ENCODE measurements around the gene SNAPC3.

SNAPC3 gene

DNA sequence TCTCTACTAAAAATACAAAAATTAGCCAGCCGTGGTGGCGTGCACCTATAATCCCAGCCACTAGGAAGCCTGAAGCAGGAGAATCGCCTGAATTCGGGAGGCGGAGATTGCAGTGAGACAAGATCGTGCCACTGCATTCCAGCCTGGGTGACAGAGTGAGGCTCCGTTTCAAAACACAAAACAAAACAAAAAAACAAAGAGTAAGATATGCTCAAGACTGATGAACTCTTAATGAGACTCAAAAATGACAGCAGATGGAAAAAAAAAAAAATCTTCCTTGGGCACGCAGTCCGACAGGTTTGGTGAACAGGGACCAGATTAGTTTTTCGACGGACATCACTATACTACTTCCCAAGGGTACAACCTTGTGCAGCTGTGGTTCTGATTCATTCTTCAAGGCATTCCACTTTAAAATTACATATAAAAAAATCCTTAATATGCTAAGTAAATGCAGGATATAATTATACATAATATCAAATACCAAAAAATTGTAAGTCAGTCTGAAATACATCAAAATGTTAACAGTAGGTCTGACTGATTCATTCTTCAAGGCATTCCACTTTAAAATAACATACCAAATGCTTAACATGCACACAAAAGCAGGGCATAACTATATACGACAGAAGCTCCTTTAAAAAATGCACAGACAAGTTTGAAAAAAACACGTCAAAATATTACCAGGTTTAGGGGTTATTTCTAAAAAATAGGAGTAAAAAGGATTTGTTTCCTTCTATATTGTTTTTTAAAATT lies 75.7 kb downstream of the SNAPC3 start:
- H3K79me1 ChIP-seq (ENCODE audit: low read length) = no peaks in the 10 kb centered on the region
- H3K79me2 ChIP-seq (ENCODE audit: control insufficient read depth, insufficient read depth, low read length, poor library complexity) = peaks cover 1% of the 10 kb centered on the region
- peak; percentile 68 to 83 for DNase-seq
- no peak overlapping the region for H2BK5ac ChIP-seq (ENCODE audit: low read depth, low read length, poor library complexity)
- no CpG with 5 or more reads among the region's 13 CpGs for WGBS (ENCODE audit: extremely low coverage, insufficient coverage, insufficient read length)
- H2BK12ac ChIP-seq (ENCODE audit: low read length) = no peak overlapping the region
- no peak overlapping the region for H3K18ac ChIP-seq (ENCODE audit: low read length)
- no peak overlapping the region for H3K9ac ChIP-seq (ENCODE audit: low read length)
- no peak overlapping the region for H4K8ac ChIP-seq (ENCODE audit: low read depth, low read length)
- no peak overlapping the region for H3K23ac ChIP-seq (ENCODE audit: low read length)
- H2AK5ac ChIP-seq (ENCODE audit: low read length) = no peak overlapping the region
- H4K12ac ChIP-seq (ENCODE audit: low read depth, low read length) = no peak overlapping the region
- H2BK120ac ChIP-seq (ENCODE audit: insufficient read depth, low read length, poor library complexity) = no peak overlapping the region
- H3K4ac ChIP-seq (ENCODE audit: low read depth, low read length) = no peak overlapping the region
- H3K4me3 ChIP-seq (ENCODE audit: low read depth, low read length) = no peak overlapping the region
- H3K4me1 ChIP-seq (ENCODE audit: control insufficient read depth in 1 of 2, insufficient read depth in 2 of 2, low read length in 2 of 2) = no peaks in the 10 kb centered on the region
- H3K27ac ChIP-seq (ENCODE audit: low read depth, low read length) = no peak overlapping the region
- H3K9me3 ChIP-seq (ENCODE audit: insufficient read depth, low read depth, low read length) = no peaks in the 10 kb centered on the region
- H4K91ac ChIP-seq (ENCODE audit: low read depth, low read length) = no peak overlapping the region
- H3K4me2 ChIP-seq (ENCODE audit: low read length) = no peak overlapping the region
- H3K36me3 ChIP-seq (ENCODE audit: control insufficient read depth in 1 of 2, insufficient read depth in 2 of 2, low read length in 2 of 2) = peaks cover 0 to 6% of the 10 kb centered on the region in 2 experiments
- no peak overlapping the region for H3K14ac ChIP-seq (ENCODE audit: low read length)
- H3K27me3 ChIP-seq (ENCODE audit: insufficient read depth, low read length) = no peaks in the 10 kb centered on the region
- no peak overlapping the region for H2AFZ ChIP-seq (ENCODE audit: insufficient read depth, low read length, poor library complexity)

DNA sequence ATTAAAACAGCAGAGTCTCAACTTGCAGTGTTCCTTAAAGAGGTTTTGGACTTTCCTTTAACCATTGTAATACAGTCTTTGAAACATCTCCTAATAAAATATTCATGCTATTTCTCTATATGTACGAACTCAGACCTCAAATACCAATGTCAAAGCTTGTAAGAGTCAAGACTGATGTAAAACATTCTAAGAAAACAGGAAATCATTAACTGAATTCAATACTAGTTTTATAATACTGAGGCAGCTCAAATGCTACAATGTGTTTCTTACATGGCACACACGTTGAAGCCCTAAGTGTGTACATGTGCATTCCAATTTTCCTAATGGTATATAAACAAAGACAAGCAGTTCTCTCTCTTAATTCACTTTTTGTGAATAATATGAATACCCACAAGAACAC lies 76.5 kb downstream of the SNAPC3 start:
- Histone ChIP-seq H3K79me2 (ENCODE audit: control insufficient read depth, insufficient read depth, low read length, poor library complexity) (peaks cover 1% of the 10 kb centered on the region), H4K12ac (ENCODE audit: low read depth, low read length) (no peak overlapping the region), H4K8ac (ENCODE audit: low read depth, low read length) (no peak overlapping the region), H3K36me3 (ENCODE audit: control insufficient read depth in 1 of 2, insufficient read depth in 2 of 2, low read length in 2 of 2) (peaks cover 0 to 5% of the 10 kb centered on the region in 2 experiments), H3K4me1 (ENCODE audit: control insufficient read depth in 1 of 2, insufficient read depth in 2 of 2, low read length in 2 of 2) (no peaks in the 10 kb centered on the region), H3K23ac (ENCODE audit: low read length) (no peak overlapping the region), H3K4me2 (ENCODE audit: low read length) (no peak overlapping the region), H3K27me3 (ENCODE audit: insufficient read depth, low read length) (no peaks in the 10 kb centered on the region), H3K79me1 (ENCODE audit: low read length) (no peaks in the 10 kb centered on the region), H2AFZ (ENCODE audit: insufficient read depth, low read length, poor library complexity) (no peak overlapping the region), H2AK5ac (ENCODE audit: low read length) (no peak overlapping the region), H3K14ac (ENCODE audit: low read length) (no peak overlapping the region), H2BK120ac (ENCODE audit: insufficient read depth, low read length, poor library complexity) (no peak overlapping the region), H3K27ac (ENCODE audit: low read depth, low read length) (no peak overlapping the region), H3K18ac (ENCODE audit: low read length) (no peak overlapping the region), H3K4me3 (ENCODE audit: low read depth, low read length) (no peak overlapping the region), H3K9me3 (ENCODE audit: insufficient read depth, low read depth, low read length) (no peaks in the 10 kb centered on the region), H2BK5ac (ENCODE audit: low read depth, low read length, poor library complexity) (no peak overlapping the region), H4K91ac (ENCODE audit: low read depth, low read length) (no peak overlapping the region), H3K4ac (ENCODE audit: low read depth, low read length) (no peak overlapping the region), H3K9ac (ENCODE audit: low read length) (no peak overlapping the region), H2BK12ac (ENCODE audit: low read length) (no peak overlapping the region)
- WGBS (ENCODE audit: extremely low coverage, insufficient coverage, insufficient read length) = no CpG with 5 or more reads among the region's 2 CpGs
- peak in 1 of 2 donors; percentile 4 for DNase-seq

DNA sequence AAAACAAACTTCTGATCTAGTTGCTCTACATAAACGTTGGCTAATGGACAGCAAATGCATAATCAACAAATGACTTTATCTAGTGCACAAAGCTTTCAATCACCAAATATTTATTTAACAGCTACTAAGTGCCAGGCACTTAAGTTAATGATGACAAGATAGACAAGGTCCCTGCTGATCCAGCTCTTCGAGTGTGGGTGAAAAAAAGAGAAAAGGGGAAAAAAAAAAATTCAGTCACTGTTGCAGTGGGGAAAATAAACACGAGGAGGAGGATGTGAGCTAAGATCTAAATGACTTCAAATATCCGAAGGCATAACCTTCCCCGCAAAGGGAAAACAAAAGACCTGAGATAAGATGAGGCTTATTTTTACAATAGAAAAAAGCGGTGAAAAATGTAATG lies 78.5 kb downstream of the SNAPC3 start:
- Histone ChIP-seq H3K36me3 (ENCODE audit: control insufficient read depth in 1 of 2, insufficient read depth in 2 of 2, low read length in 2 of 2) (peaks cover 6 to 7% of the 10 kb centered on the region in 2 experiments), H3K4me2 (ENCODE audit: low read length) (no peak overlapping the region), H3K4ac (ENCODE audit: low read depth, low read length) (no peak overlapping the region), H3K18ac (ENCODE audit: low read length) (no peak overlapping the region), H3K27me3 (ENCODE audit: insufficient read depth, low read length) (no peaks in the 10 kb centered on the region), H2BK5ac (ENCODE audit: low read depth, low read length, poor library complexity) (no peak overlapping the region), H4K8ac (ENCODE audit: low read depth, low read length) (no peak overlapping the region), H3K4me3 (ENCODE audit: low read depth, low read length) (no peak overlapping the region), H3K23ac (ENCODE audit: low read length) (no peak overlapping the region), H4K91ac (ENCODE audit: low read depth, low read length) (no peak overlapping the region), H3K79me1 (ENCODE audit: low read length) (no peaks in the 10 kb centered on the region), H2BK120ac (ENCODE audit: insufficient read depth, low read length, poor library complexity) (no peak overlapping the region), H4K12ac (ENCODE audit: low read depth, low read length) (no peak overlapping the region), H3K9me3 (ENCODE audit: insufficient read depth, low read depth, low read length) (no peaks in the 10 kb centered on the region), H3K14ac (ENCODE audit: low read length) (no peak overlapping the region), H2AK5ac (ENCODE audit: low read length) (no peak overlapping the region), H2BK12ac (ENCODE audit: low read length) (no peak overlapping the region), H3K9ac (ENCODE audit: low read length) (no peak overlapping the region), H3K4me1 (ENCODE audit: control insufficient read depth in 1 of 2, insufficient read depth in 2 of 2, low read length in 2 of 2) (no peaks in the 10 kb centered on the region), H3K79me2 (ENCODE audit: control insufficient read depth, insufficient read depth, low read length, poor library complexity) (peaks cover 1% of the 10 kb centered on the region), H2AFZ (ENCODE audit: insufficient read depth, low read length, poor library complexity) (no peak overlapping the region), H3K27ac (ENCODE audit: low read depth, low read length) (no peak overlapping the region)
- 100% methylated on average over 1 of the region's 6 CpGs for WGBS (ENCODE audit: extremely low coverage, insufficient coverage, insufficient read length)
- DNase-seq = no peak

DNA sequence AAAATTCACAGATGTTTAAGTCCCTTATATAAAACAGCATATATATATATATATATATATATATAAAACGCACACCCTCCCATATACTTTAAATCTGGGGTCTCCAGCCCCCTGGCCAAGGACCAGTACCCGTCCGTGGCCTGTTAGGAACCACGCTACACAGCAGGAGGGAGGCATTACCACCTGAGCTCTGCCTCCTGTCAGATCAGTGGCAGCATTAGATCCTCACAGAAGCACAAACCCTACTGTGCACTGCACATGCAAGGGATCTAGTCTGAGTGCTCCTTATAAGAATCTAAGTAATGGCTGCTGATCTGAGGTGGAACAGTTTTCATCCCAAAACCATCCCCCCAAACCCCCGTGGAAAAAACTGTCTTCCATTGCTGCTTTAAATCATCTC lies 79.1 kb downstream of the SNAPC3 start:
- no peak overlapping the region for H4K12ac ChIP-seq (ENCODE audit: low read depth, low read length)
- H2AK5ac ChIP-seq (ENCODE audit: low read length) = no peak overlapping the region
- H3K27ac ChIP-seq (ENCODE audit: low read depth, low read length) = no peak overlapping the region
- WGBS (ENCODE audit: extremely low coverage, insufficient coverage, insufficient read length) = no CpG with 5 or more reads among the region's 5 CpGs
- H2BK12ac ChIP-seq (ENCODE audit: low read length) = no peak overlapping the region
- H3K9ac ChIP-seq (ENCODE audit: low read length) = no peak overlapping the region
- no peak overlapping the region for H4K91ac ChIP-seq (ENCODE audit: low read depth, low read length)
- no peak overlapping the region for H4K8ac ChIP-seq (ENCODE audit: low read depth, low read length)
- H2AFZ ChIP-seq (ENCODE audit: insufficient read depth, low read length, poor library complexity) = no peak overlapping the region
- H3K14ac ChIP-seq (ENCODE audit: low read length) = no peak overlapping the region
- no peak overlapping the region for H2BK5ac ChIP-seq (ENCODE audit: low read depth, low read length, poor library complexity)
- H3K79me1 ChIP-seq (ENCODE audit: low read length) = no peaks in the 10 kb centered on the region
- no peak overlapping the region for H2BK120ac ChIP-seq (ENCODE audit: insufficient read depth, low read length, poor library complexity)
- DNase-seq = no peak
- no peak overlapping the region for H3K18ac ChIP-seq (ENCODE audit: low read length)
- no peak overlapping the region for H3K4ac ChIP-seq (ENCODE audit: low read depth, low read length)
- H3K27me3 ChIP-seq (ENCODE audit: insufficient read depth, low read length) = no peaks in the 10 kb centered on the region
- no peaks in the 10 kb centered on the region for H3K4me1 ChIP-seq (ENCODE audit: control insufficient read depth in 1 of 2, insufficient read depth in 2 of 2, low read length in 2 of 2)
- peaks cover 1% of the 10 kb centered on the region for H3K79me2 ChIP-seq (ENCODE audit: control insufficient read depth, insufficient read depth, low read length, poor library complexity)
- no peak overlapping the region for H3K23ac ChIP-seq (ENCODE audit: low read length)
- H3K9me3 ChIP-seq (ENCODE audit: insufficient read depth, low read depth, low read length) = no peaks in the 10 kb centered on the region
- H3K4me3 ChIP-seq (ENCODE audit: low read depth, low read length) = no peak overlapping the region
- peaks cover 6 to 7% of the 10 kb centered on the region in 2 experiments for H3K36me3 ChIP-seq (ENCODE audit: control insufficient read depth in 1 of 2, insufficient read depth in 2 of 2, low read length in 2 of 2)
- H3K4me2 ChIP-seq (ENCODE audit: low read length) = no peak overlapping the region
